Astrocyte (in vitro differentiated cells and primary cell): ENCODE measurements around the gene SLC7A9. TPM values are rescaled to one million over a fixed set of nuclear protein-coding genes. Genes with fewer than 3 reads are reported as not detected.

ENCODE experiments used
- DNase-seq: peaks from one replicate; pipeline ENCODE4 v3.0.0-alpha.2; 2010; ENCODE audit warnings: low read depth
- FAIRE-seq: peaks from 2 replicates; lab custom pipeline; 2011; peaks lifted over from hg19 to GRCh38; lab: Jason Lieb, UNC
- H2AFZ ChIP-seq: 2 replicates; pipeline ENCODE4 v1.6.0; 2012; ENCODE audit warnings: low read depth, low read length, inconsistent platforms
- H3K27ac ChIP-seq: 2 replicates; pipeline ENCODE4 v1.5.1; 2011; ENCODE audit warnings: low read depth, low read length, inconsistent platforms
- H3K27me3 ChIP-seq: 2 replicates; pipeline ENCODE4 v1.6.0; 2011; ENCODE audit warnings: low read length, inconsistent platforms; ENCODE audit not compliant: insufficient read depth
- H3K36me3 ChIP-seq: 2 replicates; pipeline ENCODE4 v1.5.1; 2011; ENCODE audit warnings: low read length, inconsistent platforms; ENCODE audit not compliant: insufficient read depth
- H3K4me1 ChIP-seq: 2 replicates; pipeline ENCODE4 v1.5.1; 2011; ENCODE audit warnings: low read length, inconsistent platforms; ENCODE audit not compliant: insufficient read depth
- H3K4me2 ChIP-seq: 2 replicates; pipeline ENCODE4 v1.6.0; 2012; ENCODE audit warnings: low read length, inconsistent platforms
- H3K4me3 ChIP-seq: 2 replicates; pipeline ENCODE4 v1.5.1; 2011; ENCODE audit warnings: low read depth, mild to moderate bottlenecking, low read length, inconsistent platforms; ENCODE audit not compliant: insufficient read depth
- H3K79me2 ChIP-seq: 2 replicates; pipeline ENCODE4 v1.6.0; 2012; ENCODE audit warnings: mild to moderate bottlenecking, low read length, inconsistent platforms; ENCODE audit not compliant: insufficient read depth
- H3K9ac ChIP-seq: 2 replicates; pipeline ENCODE4 v1.6.0; 2012; ENCODE audit warnings: mild to moderate bottlenecking, low read length, inconsistent platforms
- H3K9me3 ChIP-seq: 2 replicates; pipeline ENCODE4 v1.5.1; 2012; ENCODE audit warnings: low read depth, mild to moderate bottlenecking, low read length, inconsistent platforms; ENCODE audit not compliant: insufficient read depth
- H4K20me1 ChIP-seq: 2 replicates; pipeline ENCODE4 v1.6.0; 2012; ENCODE audit warnings: low read length, inconsistent platforms; ENCODE audit not compliant: insufficient read depth
- H3K27ac Mint-ChIP-seq: one replicate; pipeline ENCODE4 v1.8.0; 2021; ENCODE audit warnings: mild to moderate bottlenecking, mixed read lengths; ENCODE audit not compliant: unreplicated experiment
- H3K27me3 Mint-ChIP-seq: one replicate; pipeline ENCODE4 v1.8.0; 2021; ENCODE audit warnings: low read depth, mixed read lengths; ENCODE audit not compliant: unreplicated experiment
- H3K36me3 Mint-ChIP-seq: one replicate; pipeline ENCODE4 v1.8.0; 2021; ENCODE audit warnings: low read depth, mixed read lengths; ENCODE audit not compliant: unreplicated experiment
- H3K4me1 Mint-ChIP-seq: one replicate; pipeline ENCODE4 v1.8.0; 2021; ENCODE audit warnings: low read depth, mixed read lengths; ENCODE audit not compliant: unreplicated experiment
- H3K4me3 Mint-ChIP-seq: one replicate; pipeline ENCODE4 v1.8.0; 2021; ENCODE audit warnings: mild to moderate bottlenecking, moderate library complexity, mixed read lengths; ENCODE audit not compliant: unreplicated experiment
- H3K9me3 Mint-ChIP-seq: one replicate; pipeline ENCODE4 v1.8.0; 2021; ENCODE audit warnings: mild to moderate bottlenecking, mixed read lengths; ENCODE audit not compliant: unreplicated experiment
- EZH2 ChIP-seq: IDR thresholded peaks from 2 replicates; pipeline ENCODE4 v1.6.1; 2012; ENCODE audit warnings: mild to moderate bottlenecking, low read length, inconsistent platforms; ENCODE audit not compliant: insufficient read depth
- total RNA-seq: library from RNA; stranded (reverse); gene quantifications from 2 replicates; pipeline ENCODE4 v1.2.1, GENCODE V29; 2021
- TF ChIP-seq, protein P1 (sequence below): IDR thresholded peaks from 2 replicates; pipeline ENCODE4 v1.5.1; 2011; ENCODE audit warnings: low read depth, mild to moderate bottlenecking, inconsistent platforms, low read length, moderate library complexity; ENCODE audit not compliant: insufficient read depth

SLC7A9 gene
- total RNA-seq, 1 donor from 2014 or later = 0.45 TPM

- no peak overlapping the region for H3K4me3 ChIP-seq
- DNase-seq (no peak), FAIRE-seq (no peak)
- H3K9me3 ChIP-seq = no peaks in the 10 kb centered on the region
- H3K27ac Mint-ChIP-seq = no peak overlapping the region
- H3K27ac ChIP-seq = no peak overlapping the region
- no peaks in the 10 kb centered on the region for H3K79me2 ChIP-seq
- no peaks in the 10 kb centered on the region for H3K27me3 ChIP-seq
- H3K9me3 Mint-ChIP-seq = no peaks in the 10 kb centered on the region
- no peaks in the 10 kb centered on the region for H3K36me3 ChIP-seq
- H3K4me2 ChIP-seq = no peak overlapping the region
- no peaks in the 10 kb centered on the region for H4K20me1 ChIP-seq
- no peak for TF ChIP-seq EZH2
- TF ChIP-seq, protein P1, sequence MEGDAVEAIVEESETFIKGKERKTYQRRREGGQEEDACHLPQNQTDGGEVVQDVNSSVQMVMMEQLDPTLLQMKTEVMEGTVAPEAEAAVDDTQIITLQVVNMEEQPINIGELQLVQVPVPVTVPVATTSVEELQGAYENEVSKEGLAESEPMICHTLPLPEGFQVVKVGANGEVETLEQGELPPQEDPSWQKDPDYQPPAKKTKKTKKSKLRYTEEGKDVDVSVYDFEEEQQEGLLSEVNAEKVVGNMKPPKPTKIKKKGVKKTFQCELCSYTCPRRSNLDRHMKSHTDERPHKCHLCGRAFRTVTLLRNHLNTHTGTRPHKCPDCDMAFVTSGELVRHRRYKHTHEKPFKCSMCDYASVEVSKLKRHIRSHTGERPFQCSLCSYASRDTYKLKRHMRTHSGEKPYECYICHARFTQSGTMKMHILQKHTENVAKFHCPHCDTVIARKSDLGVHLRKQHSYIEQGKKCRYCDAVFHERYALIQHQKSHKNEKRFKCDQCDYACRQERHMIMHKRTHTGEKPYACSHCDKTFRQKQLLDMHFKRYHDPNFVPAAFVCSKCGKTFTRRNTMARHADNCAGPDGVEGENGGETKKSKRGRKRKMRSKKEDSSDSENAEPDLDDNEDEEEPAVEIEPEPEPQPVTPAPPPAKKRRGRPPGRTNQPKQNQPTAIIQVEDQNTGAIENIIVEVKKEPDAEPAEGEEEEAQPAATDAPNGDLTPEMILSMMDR = no peak
- no peak overlapping the region for H3K9ac ChIP-seq
- peaks cover 6% of the 10 kb centered on the region for H3K36me3 Mint-ChIP-seq
- no peak overlapping the region for H3K4me3 Mint-ChIP-seq
- peaks cover 9% of the 10 kb centered on the region for H3K4me1 ChIP-seq
- H2AFZ ChIP-seq = no peak overlapping the region
- H3K27me3 Mint-ChIP-seq = no peaks in the 10 kb centered on the region
- H3K4me1 Mint-ChIP-seq = no peaks in the 10 kb centered on the region
Measured at GRCh38 chr19:32874605-32875004, 5.0 kb upstream of the SLC7A9 start.

DNA sequence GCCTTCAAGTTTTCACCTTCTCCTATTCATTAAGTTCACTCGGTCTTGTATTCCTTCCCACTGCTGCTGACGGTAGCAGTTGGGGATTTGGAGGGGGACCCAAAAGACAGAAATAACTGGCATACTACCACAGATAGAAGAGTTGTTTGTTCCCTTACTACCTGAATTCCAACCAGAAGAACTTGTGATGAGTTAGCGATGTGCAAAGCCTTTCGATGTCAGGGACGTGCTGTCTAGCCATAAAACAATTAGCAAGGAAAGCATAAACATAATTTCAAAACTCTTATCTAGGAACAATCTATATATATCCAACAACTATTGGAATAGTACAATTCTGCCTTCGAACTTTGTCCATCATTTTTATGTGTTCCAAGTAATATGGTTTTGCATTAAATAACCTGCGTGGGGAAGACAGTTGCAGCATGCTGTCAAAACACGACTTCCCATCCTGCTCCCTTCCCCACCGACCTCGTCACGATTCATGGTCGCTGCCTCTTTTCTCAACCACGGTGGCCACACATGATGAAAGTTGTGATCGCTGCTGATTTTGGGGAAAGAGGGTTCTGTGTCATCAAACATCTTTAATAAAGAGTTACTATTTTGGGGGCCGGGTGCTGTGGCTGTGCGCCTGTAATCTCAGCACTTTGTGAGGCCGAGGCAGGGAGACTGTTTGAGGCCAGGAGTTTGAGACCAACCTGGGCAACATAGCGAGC lies 3.8 kb upstream of the SLC7A9 start:
- Mint-ChIP-seq H3K4me3 (no peak overlapping the region), H3K4me1 (no peaks in the 10 kb centered on the region), H3K9me3 (no peaks in the 10 kb centered on the region), H3K27me3 (no peaks in the 10 kb centered on the region), H3K36me3 (peaks cover 2% of the 10 kb centered on the region), H3K27ac (no peak overlapping the region)
- no peaks in the 10 kb centered on the region for H3K79me2 ChIP-seq
- no peaks in the 10 kb centered on the region for H3K9me3 ChIP-seq
- H4K20me1 ChIP-seq = no peaks in the 10 kb centered on the region
- no peaks in the 10 kb centered on the region for H3K27me3 ChIP-seq
- no peak overlapping the region for H3K27ac ChIP-seq
- H3K4me3 ChIP-seq = no peak overlapping the region
- H3K4me2 ChIP-seq = no peak overlapping the region
- H3K36me3 ChIP-seq = no peaks in the 10 kb centered on the region
- H3K4me1 ChIP-seq = peaks cover 9% of the 10 kb centered on the region
- FAIRE-seq (no peak), DNase-seq (no peak)
- TF ChIP-seq, protein P1 = no peak
- no peak for TF ChIP-seq EZH2
- H2AFZ ChIP-seq = no peak overlapping the region
- H3K9ac ChIP-seq = no peak overlapping the region

GRCh38 chr19:32872391-32872790 lies 2.8 kb upstream of the SLC7A9 start:
- no peaks in the 10 kb centered on the region for H4K20me1 ChIP-seq
- H3K4me2 ChIP-seq = no peak overlapping the region
- no peak overlapping the region for H3K4me3 Mint-ChIP-seq
- no peak overlapping the region for H3K9ac ChIP-seq
- DNase-seq (no peak), FAIRE-seq (no peak)
- H3K27ac Mint-ChIP-seq = no peak overlapping the region
- no peak overlapping the region for H3K27ac ChIP-seq
- no peaks in the 10 kb centered on the region for H3K27me3 Mint-ChIP-seq
- TF ChIP-seq, protein P1 = no peak
- no peak for TF ChIP-seq EZH2
- peaks cover 7% of the 10 kb centered on the region for H3K4me1 ChIP-seq
- no peaks in the 10 kb centered on the region for H3K36me3 ChIP-seq
- H3K27me3 ChIP-seq = no peaks in the 10 kb centered on the region
- no peaks in the 10 kb centered on the region for H3K9me3 ChIP-seq
- H3K36me3 Mint-ChIP-seq = peaks cover 2% of the 10 kb centered on the region
- no peaks in the 10 kb centered on the region for H3K9me3 Mint-ChIP-seq
- H3K79me2 ChIP-seq = no peaks in the 10 kb centered on the region
- no peak overlapping the region for H3K4me3 ChIP-seq
- no peak overlapping the region for H2AFZ ChIP-seq
- no peaks in the 10 kb centered on the region for H3K4me1 Mint-ChIP-seq
